BLaER1 treated with 17β-estradiol and CSF1 and Interleukin-3, amounts not matched to agents 10 nM and 100 nM (cell line): ENCODE data around the gene CLCN1.
A peak's percentile ranks its signal among the peaks of the same experiment; 100 is the strongest.

Source experiments
- H3K27ac ChIP-seq, 11 experiments: shearing (Covaris generic); formaldehyde crosslinking; 2 replicates each; pipeline ENCODE4 v1.8.1; 2022
- H3K27me3 ChIP-seq, 11 experiments: shearing (Covaris generic); formaldehyde crosslinking; 2 replicates each; pipeline ENCODE4 v1.8.1; 2022
- H3K36me3 ChIP-seq, 11 experiments: shearing (Covaris generic); formaldehyde crosslinking; 2 replicates each; pipeline ENCODE4 v1.8.1; 2022
- H3K4me1 ChIP-seq, 10 experiments: shearing (Covaris generic); formaldehyde crosslinking; 2 replicates each; pipeline ENCODE4 v1.8.1; 2022
- H3K4me2 ChIP-seq, 11 experiments: shearing (Covaris generic); formaldehyde crosslinking; 2 replicates each; pipeline ENCODE4 v1.8.1; 2022
- H3K4me3 ChIP-seq, 10 experiments: shearing (Covaris generic); formaldehyde crosslinking; 2 replicates each; pipeline ENCODE4 v1.8.1; 2022
- H3K9ac ChIP-seq, 11 experiments: shearing (Covaris generic); formaldehyde crosslinking; 2 replicates each; pipeline ENCODE4 v1.8.1; 2022
- H3K9me3 ChIP-seq, 11 experiments: shearing (Covaris generic); formaldehyde crosslinking; replicated peaks in 1 of 11; 2 replicates each; pipeline ENCODE4 v1.8.1; 2022
- H4K20me1 ChIP-seq, 11 experiments: shearing (Covaris generic); formaldehyde crosslinking; 2 replicates each; pipeline ENCODE4 v1.8.1; 2022
- Cebpa-rat ChIP-seq, 11 experiments: shearing (Covaris generic); IDR thresholded peaks; 2 replicates each; pipeline ENCODE4 v1.8.1; 2022

Gene CLCN1

DNA sequence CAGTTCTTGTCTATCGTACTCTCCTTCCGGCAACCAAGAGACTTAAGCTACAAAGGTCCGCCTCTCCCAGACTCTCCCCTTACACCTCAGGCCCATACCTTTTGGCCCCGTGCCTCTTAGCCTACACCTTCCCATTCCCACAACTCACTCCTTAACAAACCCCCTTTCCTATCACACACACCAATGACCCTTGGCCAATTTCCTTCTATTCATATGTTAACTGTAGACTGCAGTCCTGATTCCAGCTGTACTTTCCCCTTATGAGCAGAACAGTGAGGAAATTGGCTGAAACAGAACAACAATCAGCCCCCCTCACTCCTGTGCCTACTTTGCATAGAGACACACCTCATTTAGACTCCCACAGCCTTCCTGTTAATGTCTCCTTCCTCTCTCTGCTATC lies 32.5 kb upstream of the CLCN1 start:
- Histone ChIP-seq H3K9me3 (peaks cover 0 to 15% (median 0%) of the 10 kb centered on the region in 11 experiments; a peak in 11 of 22 replicates), H3K27ac (no peak overlapping the region), H3K4me1 (peaks cover 0 to 31% (median 13%) of the 10 kb centered on the region in 10 experiments; a peak in 14 of 20 replicates), H3K4me3 (no peak overlapping the region), H3K27me3 (no peaks in the 10 kb centered on the region), H3K4me2 (peak overlapping the region in 5 of 11 experiments; percentile 1 to 36 (median 22); a peak in 5 of 22 replicates), H3K36me3 (no peaks in the 10 kb centered on the region), H4K20me1 (no peaks in the 10 kb centered on the region), H3K9ac (no peak overlapping the region)
- TF ChIP-seq Cebpa-rat (IDR thresholded peaks at IDR 0.05): no peak

DNA sequence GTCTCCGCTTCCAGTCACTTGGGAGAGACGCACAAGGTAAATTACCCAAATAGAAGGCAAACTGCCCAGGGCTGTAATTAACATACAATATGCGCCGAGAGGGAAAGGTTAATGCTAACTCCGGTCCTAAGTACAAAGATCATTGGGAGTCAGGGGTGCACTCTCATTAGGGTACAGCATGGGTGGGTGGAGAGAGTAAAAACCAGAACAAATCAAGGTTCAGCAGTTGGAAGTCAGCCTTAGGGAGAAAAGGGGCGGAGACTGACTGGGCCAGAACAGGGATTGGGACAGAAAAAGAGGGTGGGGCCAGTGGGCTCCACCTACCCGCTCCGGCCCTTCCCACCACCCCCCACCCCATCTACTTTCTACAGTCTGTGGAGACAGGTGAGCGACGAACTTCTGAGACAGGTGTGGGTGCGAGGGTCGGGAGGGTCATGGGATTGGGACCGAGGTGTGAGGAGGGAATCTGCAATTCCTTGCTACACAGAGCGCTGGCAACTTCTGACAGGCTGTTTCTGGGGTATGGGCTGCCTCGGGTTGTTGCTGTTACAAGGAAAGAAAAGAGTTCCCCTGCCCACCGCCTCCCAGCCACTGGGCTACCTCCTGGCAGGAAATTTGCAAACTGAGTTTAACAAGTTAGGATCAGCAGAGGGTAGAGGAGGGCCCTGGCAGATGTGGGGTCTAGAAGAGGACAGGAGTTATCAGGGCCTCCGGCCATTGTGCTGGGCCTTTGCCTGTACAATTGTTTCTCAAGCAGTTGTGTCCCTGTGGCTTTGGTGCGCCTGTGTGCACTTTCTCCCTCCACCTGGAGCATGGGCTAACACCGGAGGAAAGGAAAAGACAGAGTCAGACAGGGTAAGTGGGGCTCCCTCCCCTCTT lies 31.1 kb upstream of the CLCN1 start, which contains the start of gene TMEM139:
Gene TMEM139, plus strand, starts transcription at position 368 of the 879 bp plus-strand sequence. CDS start 1,000 bp downstream, outside the sequence.
- Histone ChIP-seq H3K4me2 (peak within 1 kb of the TSS in 6 of 11 experiments; percentile 0 to 36 (median 16); a peak in 6 of 22 replicates), H3K4me3 (no peak within 1 kb of the TSS), H3K4me1 (peaks cover 6 to 29% (median 19%) of the 10 kb centered on the region in 10 experiments), H3K9me3 (peaks cover 0 to 15% (median 0%) of the 10 kb centered on the region in 11 experiments; a peak in 11 of 22 replicates), H3K27me3 (no peaks in the 10 kb centered on the region), H3K9ac (no peak within 1 kb of the TSS), H3K27ac (no peak within 1 kb of the TSS), H4K20me1 (peaks cover 0 to 12% (median 5%) of the 10 kb centered on the region in 11 experiments; a peak in 15 of 22 replicates), H3K36me3 (peaks cover 0 to 4% (median 0%) of the 10 kb centered on the region in 11 experiments; a peak in 5 of 22 replicates)
- no peak for TF ChIP-seq Cebpa-rat (IDR thresholded peaks at IDR 0.05)

DNA sequence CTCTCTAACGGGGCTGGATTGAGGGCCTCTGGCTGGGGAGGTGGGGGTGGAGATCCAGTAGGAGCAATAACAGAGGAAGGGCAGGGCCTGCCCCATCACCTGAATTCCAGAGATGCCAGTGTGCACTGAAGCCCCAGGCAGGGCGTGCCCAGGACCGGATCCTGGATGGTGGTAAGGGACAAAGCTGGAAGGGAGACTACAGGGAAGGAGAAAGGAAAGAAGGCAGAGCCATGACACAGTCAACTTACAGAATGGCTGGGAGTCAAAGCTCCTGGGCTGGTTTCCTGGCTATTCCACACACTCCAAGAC lies 30.5 kb upstream of the CLCN1 start:
- H3K9ac ChIP-seq: no peak overlapping the region
- H3K36me3 ChIP-seq: peaks cover 0 to 10% (median 6%) of the 10 kb centered on the region in 11 experiments; a peak in 14 of 22 replicates
- H3K27ac ChIP-seq: no peak overlapping the region
- H3K27me3 ChIP-seq: no peaks in the 10 kb centered on the region
- no peak overlapping the region for H3K4me2 ChIP-seq
- H3K9me3 ChIP-seq: peaks cover 0 to 15% (median 0%) of the 10 kb centered on the region in 11 experiments; a peak in 11 of 22 replicates
- TF ChIP-seq Cebpa-rat (IDR thresholded peaks at IDR 0.05): no peak
- H3K4me3 ChIP-seq: no peak overlapping the region
- H4K20me1 ChIP-seq: peaks cover 0 to 18% (median 11%) of the 10 kb centered on the region in 11 experiments; a peak in 18 of 22 replicates
- peaks cover 12 to 29% (median 25%) of the 10 kb centered on the region in 10 experiments for H3K4me1 ChIP-seq

DNA sequence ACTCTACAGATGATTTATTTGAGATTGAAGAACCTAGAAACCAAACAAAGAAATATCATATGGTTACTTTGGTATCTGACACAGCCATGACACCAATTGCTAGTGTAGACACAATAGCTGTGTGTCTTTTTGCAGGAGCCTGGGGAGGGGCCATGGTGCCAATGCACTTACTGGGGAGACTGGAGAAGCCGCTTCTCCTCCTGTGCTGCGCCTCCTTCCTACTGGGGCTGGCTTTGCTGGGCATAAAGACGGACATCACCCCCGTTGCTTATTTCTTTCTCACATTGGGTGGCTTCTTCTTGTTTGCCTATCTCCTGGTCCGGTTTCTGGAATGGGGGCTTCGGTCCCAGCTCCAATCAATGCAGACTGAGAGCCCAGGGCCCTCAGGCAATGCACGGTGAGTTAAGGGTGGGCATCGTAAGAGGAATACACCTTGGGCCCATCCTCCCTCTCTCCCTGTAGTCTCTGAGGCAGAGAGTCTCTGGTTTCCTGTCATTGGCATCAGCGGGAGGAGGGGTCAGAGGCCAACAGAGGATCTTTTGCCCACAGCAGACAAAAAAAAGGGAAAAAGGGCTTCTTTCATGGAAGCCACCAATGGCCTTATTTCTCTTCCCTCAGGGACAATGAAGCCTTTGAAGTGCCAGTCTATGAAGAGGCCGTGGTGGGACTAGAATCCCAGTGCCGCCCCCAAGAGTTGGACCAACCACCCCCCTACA lies 29.9 kb upstream of the CLCN1 start:
- peaks cover 0 to 24% (median 16%) of the 10 kb centered on the region in 11 experiments; a peak in 19 of 22 replicates for H4K20me1 ChIP-seq
- H3K27ac ChIP-seq: no peak overlapping the region
- H3K36me3 ChIP-seq: peaks cover 0 to 16% (median 11%) of the 10 kb centered on the region in 11 experiments; a peak in 14 of 22 replicates
- H3K9ac ChIP-seq: no peak overlapping the region
- peaks cover 0 to 15% (median 0%) of the 10 kb centered on the region in 11 experiments; a peak in 11 of 22 replicates for H3K9me3 ChIP-seq
- H3K4me1 ChIP-seq: peaks cover 17 to 31% (median 29%) of the 10 kb centered on the region in 10 experiments
- no peak for TF ChIP-seq Cebpa-rat (IDR thresholded peaks at IDR 0.05)
- H3K27me3 ChIP-seq: no peaks in the 10 kb centered on the region
- no peak overlapping the region for H3K4me3 ChIP-seq
- H3K4me2 ChIP-seq: no peak overlapping the region

DNA sequence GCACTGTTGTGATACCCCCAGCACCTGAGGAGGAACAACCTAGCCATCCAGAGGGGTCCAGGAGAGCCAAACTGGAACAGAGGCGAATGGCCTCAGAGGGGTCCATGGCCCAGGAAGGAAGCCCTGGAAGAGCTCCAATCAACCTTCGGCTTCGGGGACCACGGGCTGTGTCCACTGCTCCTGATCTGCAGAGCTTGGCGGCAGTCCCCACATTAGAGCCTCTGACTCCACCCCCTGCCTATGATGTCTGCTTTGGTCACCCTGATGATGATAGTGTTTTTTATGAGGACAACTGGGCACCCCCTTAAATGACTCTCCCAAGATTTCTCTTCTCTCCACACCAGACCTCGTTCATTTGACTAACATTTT lies 29.4 kb upstream of the CLCN1 start:
- Histone ChIP-seq H4K20me1 (peaks cover 0 to 29% (median 21%) of the 10 kb centered on the region in 11 experiments; a peak in 19 of 22 replicates), H3K27ac (no peak overlapping the region), H3K4me2 (no peak overlapping the region), H3K4me3 (no peak overlapping the region), H3K9me3 (peaks cover 0 to 15% (median 0%) of the 10 kb centered on the region in 11 experiments; a peak in 11 of 22 replicates), H3K9ac (no peak overlapping the region), H3K36me3 (peaks cover 3 to 21% (median 16%) of the 10 kb centered on the region in 11 experiments; a peak in 21 of 22 replicates), H3K4me1 (peaks cover 19 to 36% (median 32%) of the 10 kb centered on the region in 10 experiments), H3K27me3 (no peaks in the 10 kb centered on the region)
- TF ChIP-seq Cebpa-rat (IDR thresholded peaks at IDR 0.05): no peak

DNA sequence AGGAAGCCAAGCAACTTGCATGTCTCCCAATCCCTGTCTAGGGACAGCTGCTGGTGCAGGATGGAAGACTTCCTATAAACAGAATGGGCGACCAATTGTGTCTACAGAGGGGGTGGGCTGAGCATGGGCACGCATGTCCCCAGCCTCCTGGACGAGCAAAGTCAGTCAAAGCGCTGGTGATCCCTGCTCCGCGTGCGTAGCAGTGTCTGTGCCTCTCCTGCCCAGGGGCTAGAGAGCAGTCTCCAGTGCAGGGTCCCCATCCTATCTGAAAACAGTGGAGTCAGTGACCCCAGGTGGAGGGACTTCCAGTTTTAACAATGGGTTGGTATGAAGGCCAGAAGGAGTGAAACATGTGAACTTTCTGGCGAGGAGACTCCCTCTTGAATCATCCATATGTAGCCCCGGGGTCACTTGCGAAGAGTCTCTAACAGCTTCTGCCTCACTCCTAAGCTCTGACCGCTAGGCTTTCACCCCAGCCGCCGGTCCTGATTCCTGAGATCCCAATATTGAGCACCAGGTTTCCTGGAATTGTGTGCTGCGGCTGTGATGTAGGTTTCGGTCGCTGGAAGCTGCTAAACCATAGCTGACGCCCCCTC lies 28.5 kb upstream of the CLCN1 start:
- H3K4me3 ChIP-seq: peak overlapping the region in 9 of 10 experiments; percentile 86 to 99 (median 91); a peak in 13 of 20 replicates
- no peak for TF ChIP-seq Cebpa-rat (IDR thresholded peaks at IDR 0.05)
- H3K36me3 ChIP-seq: peaks cover 12 to 30% (median 26%) of the 10 kb centered on the region in 11 experiments
- peak overlapping the region in 7 of 11 experiments; percentile 7 to 58 (median 44); a peak in 8 of 22 replicates for H3K9ac ChIP-seq
- H3K27ac ChIP-seq: peak overlapping the region in 10 of 11 experiments; percentile 24 to 98 (median 92); a peak in 17 of 22 replicates
- H3K4me2 ChIP-seq: peak overlapping the region; percentile 10 to 79 (median 56); a peak in 19 of 22 replicates
- no peaks in the 10 kb centered on the region for H3K27me3 ChIP-seq
- H4K20me1 ChIP-seq: peaks cover 0 to 38% (median 29%) of the 10 kb centered on the region in 11 experiments; a peak in 19 of 22 replicates
- H3K9me3 ChIP-seq: peaks cover 0 to 15% (median 0%) of the 10 kb centered on the region in 11 experiments; a peak in 11 of 22 replicates
- H3K4me1 ChIP-seq: peaks cover 19 to 46% (median 34%) of the 10 kb centered on the region in 10 experiments

DNA sequence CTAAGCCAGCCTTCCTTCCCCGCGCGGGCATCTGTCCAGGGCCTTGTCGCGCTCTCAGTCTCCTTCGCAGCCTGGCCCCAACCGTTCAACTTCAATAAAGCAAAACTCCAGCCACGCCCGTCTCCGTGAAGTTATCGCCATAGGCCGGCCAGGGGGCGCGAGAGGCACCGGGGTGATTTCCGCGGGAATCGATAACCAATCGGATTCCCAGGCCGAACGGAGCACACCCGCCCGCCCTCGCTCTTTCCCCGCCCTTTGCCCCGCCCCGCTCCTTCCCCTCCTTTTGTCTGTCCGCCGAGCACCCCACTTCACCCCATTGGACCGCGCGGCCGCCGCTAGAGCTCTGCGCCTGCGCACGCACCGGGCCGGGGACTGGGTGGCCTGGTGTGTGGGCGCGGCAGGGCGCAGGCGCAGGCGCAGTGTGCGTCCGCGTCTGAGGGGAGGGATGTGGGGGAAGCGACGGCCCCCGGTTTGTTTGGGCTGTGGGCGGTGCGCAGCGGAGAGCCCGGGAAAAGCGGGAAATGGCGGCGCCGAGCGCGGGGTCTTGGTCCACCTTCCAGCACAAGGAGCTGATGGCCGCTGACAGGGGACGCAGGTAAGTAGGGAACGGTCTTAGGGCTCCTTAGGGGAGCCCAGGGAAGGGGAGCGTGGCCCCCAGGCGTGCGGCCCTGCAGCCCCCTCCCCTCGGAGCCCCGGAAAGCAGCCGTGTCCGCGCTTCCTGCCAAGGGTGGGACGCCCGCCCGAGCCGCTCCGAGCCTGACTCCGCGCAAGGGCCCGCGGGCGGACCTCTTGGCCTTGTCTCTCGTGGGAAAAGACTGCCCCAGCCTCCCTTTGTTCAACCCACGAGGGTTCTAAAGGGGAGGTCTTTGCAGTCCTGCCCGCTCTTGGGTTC lies 27.7 kb upstream of the CLCN1 start, which contains the start of gene CASP2:
Gene CASP2, plus strand, starts transcription at position 417 of the 892 bp plus-strand sequence. Its CDS starts 105 bp downstream, at position 522.
- Histone ChIP-seq H3K27me3 (no peaks in the 10 kb centered on the region), H3K4me3 (peak within 1 kb of the TSS; percentile 86 to 99 (median 93)), H3K9me3 (peaks cover 0 to 15% (median 0%) of the 10 kb centered on the region in 11 experiments; a peak in 11 of 22 replicates), H3K36me3 (peaks cover 19 to 38% (median 33%) of the 10 kb centered on the region in 11 experiments), H3K27ac (peak within 1 kb of the TSS; percentile 79 to 98 (median 96)), H3K4me2 (peak within 1 kb of the TSS; percentile 75 to 94 (median 89)), H3K4me1 (peaks cover 19 to 53% (median 38%) of the 10 kb centered on the region in 10 experiments), H3K9ac (peak within 1 kb of the TSS; percentile 89 to 99 (median 96)), H4K20me1 (peaks cover 0 to 46% (median 35%) of the 10 kb centered on the region in 11 experiments; a peak in 19 of 22 replicates)
- TF ChIP-seq Cebpa-rat (IDR thresholded peaks at IDR 0.05): no peak
